T-cell (primary cell): ENCODE results near the gene NEGR1. TPM values are rescaled to one million over a fixed set of nuclear protein-coding genes. Genes with fewer than 3 reads are reported as not detected.

Experiments used
- ATAC-seq, 4 experiments: fragments of 200-7000 bp in 3 of 4; fragments of 150-1000 bp in 1 of 4; cut with Tn5 transposase; replicated peaks in 1 of 4; 1 replicate in 3 of 4; 2 replicates in 1 of 4; pipeline ENCODE4 v1.10.0; 2021; ENCODE audit warnings: moderate library complexity in 3 of 4, mild to moderate bottlenecking in 2 of 4, moderate number of reproducible peaks in 1 of 4
- CTCF ChIA-PET, 2 donors: fragments of 300-600 bp; sonication (Branson Sonifier 250); formaldehyde crosslinking; loops; one replicate each; lab custom pipeline; 2022; ENCODE audit warnings: antibody characterized with exemption in 2 of 2; lab: Charles Lee
- POLR2A ChIA-PET, 2 donors: fragments of 300-600 bp; sonication (Branson Sonifier 250); formaldehyde crosslinking; loops; one replicate each; lab custom pipeline; 2022; ENCODE audit warnings: antibody characterized with exemption in 2 of 2; lab: Charles Lee
- DNase-seq, 35 experiments: peaks; one replicate each; pipeline versions ENCODE4 v3.0.0 to v3.0.0-alpha.2; 2013 to 2023
- H3K27ac ChIP-seq: one replicate; pipeline ENCODE4 v1.5.1; 2013; ENCODE audit warnings: low read length
- H3K27me3 ChIP-seq, 2 experiments: replicated peaks in 1 of 2; 1 replicate in 1 of 2; 2 replicates in 1 of 2; pipeline versions ENCODE4 v1.6.1 to v1.7.0; 2013; ENCODE audit warnings: low read length in 1 of 2, mixed read lengths in 1 of 2; ENCODE audit not compliant: control insufficient read depth in 2 of 2, insufficient read depth in 2 of 2; ENCODE audit errors: extremely low read depth in 1 of 2
- H3K36me3 ChIP-seq, 2 donors: 1 replicate in 1 of 2; 2 replicates in 1 of 2; pipeline versions ENCODE4 v1.6.1 to v1.7.0; 2013; ENCODE audit warnings: low read length in 1 of 2; ENCODE audit not compliant: control insufficient read depth in 2 of 2, insufficient read depth in 1 of 2; ENCODE audit errors: extremely low read depth in 1 of 2
- H3K4me1 ChIP-seq, 2 experiments: 1 replicate in 1 of 2; 2 replicates in 1 of 2; pipeline versions ENCODE4 v1.6.1 to v1.7.0; 2013; ENCODE audit warnings: low read length in 2 of 2, mixed read lengths in 1 of 2; ENCODE audit not compliant: insufficient read depth in 2 of 2, control insufficient read depth in 1 of 2; ENCODE audit errors: extremely low read depth in 1 of 2
- H3K4me3 ChIP-seq, 2 donors: 1 replicate in 1 of 2; 2 replicates in 1 of 2; pipeline versions ENCODE4 v1.5.1 to v1.7.0; 2013; ENCODE audit warnings: mild to moderate bottlenecking in 2 of 2, low read length in 1 of 2, moderate library complexity in 1 of 2; ENCODE audit not compliant: control insufficient read depth in 1 of 2; ENCODE audit errors: extremely low read depth in 1 of 2
- H3K9me3 ChIP-seq: 2 replicates; pipeline ENCODE4 v1.7.0; 2013
- H3K27ac Mint-ChIP-seq, 2 donors: one replicate each; pipeline ENCODE4 v1.8.0; 2020 to 2021; ENCODE audit warnings: mild to moderate bottlenecking in 2 of 2, mixed read lengths in 2 of 2
- H3K27me3 Mint-ChIP-seq, 2 donors: one replicate each; pipeline ENCODE4 v1.8.0; 2021 to 2022; ENCODE audit warnings: mixed read lengths in 2 of 2
- H3K36me3 Mint-ChIP-seq: one replicate; pipeline ENCODE4 v1.8.0; 2021; ENCODE audit warnings: mixed read lengths
- H3K4me1 Mint-ChIP-seq, 3 donors: one replicate each; pipeline ENCODE4 v1.8.0; 2020 to 2022; ENCODE audit warnings: mixed read lengths in 3 of 3, mild to moderate bottlenecking in 1 of 3
- H3K4me3 Mint-ChIP-seq, 3 donors: one replicate each; pipeline ENCODE4 v1.8.0; 2020 to 2022; ENCODE audit warnings: mild to moderate bottlenecking in 3 of 3, mixed read lengths in 3 of 3, moderate library complexity in 3 of 3
- H3K9me3 Mint-ChIP-seq, 3 donors: one replicate each; pipeline ENCODE4 v1.8.0; 2020 to 2022; ENCODE audit warnings: mixed read lengths in 3 of 3
- WGBS: methylation state at CpG from one replicate; pipeline ENCODE4 v1.1.5; 2013; ENCODE audit warnings: missing lambda C conversion rate; ENCODE audit not compliant: insufficient coverage; 5-methylcytosine and 5-hydroxymethylcytosine counted together
- total RNA-seq, 35 experiments: library from RNA in 6 of 35; stranded (reverse) in 6 of 35; fragments of 120-200 nt in 1 of 35; gene quantifications; one replicate each; pipeline versions ENCODE4 v1.2.1 to v1.2.4 and lab custom pipeline; 2013 to 2026

The NEGR1 gene
- total RNA-seq, 5 donors from 2014 or later (not counting 1 experiment from before 2014, with no cell fraction given) = 0.05 to 0.26 (median 0.14) TPM; not detected in 1

DNA sequence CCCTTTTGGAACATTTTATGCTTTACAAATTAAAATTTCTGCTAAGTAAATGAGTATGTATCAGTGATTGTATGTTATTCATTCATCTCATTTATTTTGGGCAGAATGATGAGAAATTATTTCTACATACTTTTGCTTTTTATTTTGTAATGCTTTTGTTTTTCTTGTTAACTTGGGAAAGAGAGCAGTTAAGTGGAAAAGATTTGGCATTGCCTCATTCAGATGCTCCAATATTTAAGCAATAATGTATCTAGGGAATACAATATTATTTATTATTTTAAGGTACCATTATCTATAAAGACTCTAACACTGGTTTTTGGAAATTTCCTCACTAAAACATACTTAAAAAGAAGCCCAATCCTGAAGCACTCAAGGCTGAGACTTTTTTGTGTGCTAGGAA, 431.8 kb downstream of the NEGR1 start:
- H3K27ac Mint-ChIP-seq = no peak overlapping the region
- no peak for ATAC-seq
- H3K27me3 ChIP-seq = no peaks in the 10 kb centered on the region
- H3K4me1 ChIP-seq = no peaks in the 10 kb centered on the region
- H3K9me3 ChIP-seq = no peaks in the 10 kb centered on the region
- no peak overlapping the region for H3K27ac ChIP-seq
- DNase-seq = no peak
- no peaks in the 10 kb centered on the region for H3K36me3 Mint-ChIP-seq
- H3K36me3 ChIP-seq = no peaks in the 10 kb centered on the region
- no peak overlapping the region for H3K4me3 ChIP-seq
- H3K9me3 Mint-ChIP-seq = peaks cover 0 to 10% (median 3%) of the 10 kb centered on the region in 3 donors
- ChIA-PET POLR2A (no interaction called here), CTCF (no interaction called here)
- no peaks in the 10 kb centered on the region for H3K4me1 Mint-ChIP-seq
- no peaks in the 10 kb centered on the region for H3K27me3 Mint-ChIP-seq
- no peak overlapping the region for H3K4me3 Mint-ChIP-seq

DNA sequence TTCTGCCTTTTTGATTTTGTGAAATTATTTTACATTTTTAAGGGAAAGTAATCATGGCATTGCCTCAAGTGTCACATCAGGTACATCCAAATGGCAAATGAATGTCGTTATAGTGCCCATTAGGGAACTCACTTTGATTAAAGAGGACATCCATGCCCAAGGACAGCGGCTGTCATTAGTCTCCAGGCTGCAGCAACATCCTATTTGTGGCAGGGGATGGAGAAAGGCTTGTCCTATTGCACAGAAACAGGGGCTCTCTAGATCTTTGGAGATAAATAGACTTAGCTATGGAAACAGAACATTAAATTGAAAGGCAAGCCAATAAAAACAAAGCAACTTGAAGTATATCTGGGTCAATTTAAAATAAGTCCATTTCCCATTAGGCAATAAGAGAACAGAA, 439.3 kb downstream of the NEGR1 start:
- no peaks in the 10 kb centered on the region for H3K27me3 ChIP-seq
- no peaks in the 10 kb centered on the region for H3K9me3 ChIP-seq
- ATAC-seq (no peak), DNase-seq (no peak)
- WGBS = 72% methylated on average over 2 of the region's 2 CpGs
- ChIA-PET CTCF (no interaction called here), POLR2A (no interaction called here)
- Mint-ChIP-seq H3K36me3 (no peaks in the 10 kb centered on the region), H3K4me1 (no peaks in the 10 kb centered on the region), H3K4me3 (no peak overlapping the region), H3K27ac (no peak overlapping the region), H3K27me3 (no peaks in the 10 kb centered on the region), H3K9me3 (peaks cover 0 to 18% (median 0%) of the 10 kb centered on the region in 3 donors)
- H3K4me3 ChIP-seq = no peak overlapping the region
- no peak overlapping the region for H3K27ac ChIP-seq
- H3K36me3 ChIP-seq = no peaks in the 10 kb centered on the region
- H3K4me1 ChIP-seq = no peaks in the 10 kb centered on the region

DNA sequence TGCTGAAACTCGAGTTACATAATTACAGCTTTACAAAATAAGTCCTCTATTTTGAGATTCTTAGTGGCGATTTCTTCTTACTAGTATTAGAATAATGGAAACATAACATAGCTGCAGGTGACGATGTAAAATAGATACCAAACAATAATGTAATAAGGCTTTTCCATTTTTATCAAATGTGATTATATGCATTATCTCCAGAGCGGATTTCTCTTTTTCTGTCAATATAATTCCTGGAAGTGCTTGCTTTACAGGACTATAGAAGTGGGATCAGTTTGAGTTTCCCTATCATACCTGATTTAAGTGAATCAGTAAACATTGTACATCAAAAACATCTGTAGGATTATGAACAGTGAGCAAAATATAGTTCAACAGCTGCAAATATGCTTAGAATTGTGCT, 442.5 kb downstream of the NEGR1 start:
- Histone ChIP-seq H3K4me3 (no peak overlapping the region), H3K4me1 (no peaks in the 10 kb centered on the region), H3K27me3 (no peaks in the 10 kb centered on the region), H3K9me3 (no peaks in the 10 kb centered on the region), H3K36me3 (no peaks in the 10 kb centered on the region), H3K27ac (no peak overlapping the region)
- ChIA-PET POLR2A (no interaction called here), CTCF (no interaction called here)
- no peaks in the 10 kb centered on the region for H3K27me3 Mint-ChIP-seq
- H3K27ac Mint-ChIP-seq = no peak overlapping the region
- no peaks in the 10 kb centered on the region for H3K4me1 Mint-ChIP-seq
- no peaks in the 10 kb centered on the region for H3K36me3 Mint-ChIP-seq
- ATAC-seq (no peak), DNase-seq (no peak)
- WGBS = no CpG with 5 or more reads among the region's 4 CpGs
- H3K9me3 Mint-ChIP-seq = peaks cover 0 to 8% (median 0%) of the 10 kb centered on the region in 3 donors
- no peak overlapping the region for H3K4me3 Mint-ChIP-seq

DNA sequence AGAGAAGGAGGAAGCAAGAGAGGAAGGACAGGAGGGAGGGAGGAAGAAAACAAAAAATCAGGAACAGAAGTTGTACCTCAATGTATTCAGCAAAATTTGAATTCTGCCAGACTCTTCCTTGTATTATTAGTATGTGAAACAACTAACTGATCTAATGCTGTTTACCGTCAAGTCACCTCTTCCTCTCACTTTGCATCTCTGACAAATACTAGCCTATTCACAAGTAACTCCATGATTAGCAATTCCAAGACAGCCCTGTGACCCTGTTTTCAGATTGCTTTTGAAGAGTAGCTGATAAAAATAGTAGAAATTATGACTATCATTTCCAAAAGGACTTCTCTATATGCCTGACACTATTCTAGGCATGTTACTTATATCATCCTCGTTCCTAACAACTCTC, 445.4 kb downstream of the NEGR1 start:
- Histone ChIP-seq H3K9me3 (no peaks in the 10 kb centered on the region), H3K27me3 (no peaks in the 10 kb centered on the region), H3K27ac (no peak overlapping the region), H3K36me3 (no peaks in the 10 kb centered on the region), H3K4me3 (no peak overlapping the region), H3K4me1 (no peaks in the 10 kb centered on the region)
- DNase-seq (no peak), ATAC-seq (no peak)
- WGBS = no CpG with 5 or more reads among the region's 2 CpGs
- Mint-ChIP-seq H3K27ac (no peak overlapping the region), H3K36me3 (no peaks in the 10 kb centered on the region), H3K4me3 (no peak overlapping the region), H3K4me1 (no peaks in the 10 kb centered on the region), H3K27me3 (no peaks in the 10 kb centered on the region), H3K9me3 (peaks cover 0 to 4% (median 0%) of the 10 kb centered on the region in 3 donors)
- POLR2A ChIA-PET = no interaction called here
- CTCF ChIA-PET = interaction anchor here in 1 of 2 donors (0.7 kb wide), 1 partner anchor 47 kb away, joined by 3 read pairs; no protein-coding TSS in a partner anchor

DNA sequence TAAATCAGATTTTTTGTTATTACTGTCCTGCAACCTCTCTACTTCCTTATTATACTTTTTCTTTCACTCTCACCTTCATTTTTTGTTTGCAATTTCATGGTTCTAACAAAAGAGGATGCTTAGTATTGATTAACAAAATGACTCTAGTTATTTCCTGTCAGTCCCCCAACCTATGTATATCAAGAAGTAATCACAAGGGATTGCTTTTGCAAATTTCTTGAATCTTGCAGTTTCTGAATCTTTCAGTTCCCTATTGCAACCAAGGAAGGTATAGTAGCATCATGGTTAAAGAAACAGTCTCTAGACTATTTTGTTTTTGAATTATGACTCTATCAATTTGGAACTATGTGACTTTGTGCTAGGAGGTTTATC, 446.9 kb downstream of the NEGR1 start:
- ATAC-seq (no peak), DNase-seq (no peak)
- H3K4me3 ChIP-seq = no peak overlapping the region
- no peak overlapping the region for H3K27ac ChIP-seq
- POLR2A ChIA-PET = no interaction called here
- H3K9me3 ChIP-seq = no peaks in the 10 kb centered on the region
- H3K4me3 Mint-ChIP-seq = no peak overlapping the region
- CTCF ChIA-PET = no interaction called here
- H3K27me3 Mint-ChIP-seq = no peaks in the 10 kb centered on the region
- no peaks in the 10 kb centered on the region for H3K4me1 Mint-ChIP-seq
- H3K27ac Mint-ChIP-seq = no peak overlapping the region
- H3K36me3 ChIP-seq = no peaks in the 10 kb centered on the region
- no peaks in the 10 kb centered on the region for H3K4me1 ChIP-seq
- H3K9me3 Mint-ChIP-seq = peaks cover 0 to 4% (median 0%) of the 10 kb centered on the region in 3 donors
- no peaks in the 10 kb centered on the region for H3K27me3 ChIP-seq
- H3K36me3 Mint-ChIP-seq = no peaks in the 10 kb centered on the region

DNA sequence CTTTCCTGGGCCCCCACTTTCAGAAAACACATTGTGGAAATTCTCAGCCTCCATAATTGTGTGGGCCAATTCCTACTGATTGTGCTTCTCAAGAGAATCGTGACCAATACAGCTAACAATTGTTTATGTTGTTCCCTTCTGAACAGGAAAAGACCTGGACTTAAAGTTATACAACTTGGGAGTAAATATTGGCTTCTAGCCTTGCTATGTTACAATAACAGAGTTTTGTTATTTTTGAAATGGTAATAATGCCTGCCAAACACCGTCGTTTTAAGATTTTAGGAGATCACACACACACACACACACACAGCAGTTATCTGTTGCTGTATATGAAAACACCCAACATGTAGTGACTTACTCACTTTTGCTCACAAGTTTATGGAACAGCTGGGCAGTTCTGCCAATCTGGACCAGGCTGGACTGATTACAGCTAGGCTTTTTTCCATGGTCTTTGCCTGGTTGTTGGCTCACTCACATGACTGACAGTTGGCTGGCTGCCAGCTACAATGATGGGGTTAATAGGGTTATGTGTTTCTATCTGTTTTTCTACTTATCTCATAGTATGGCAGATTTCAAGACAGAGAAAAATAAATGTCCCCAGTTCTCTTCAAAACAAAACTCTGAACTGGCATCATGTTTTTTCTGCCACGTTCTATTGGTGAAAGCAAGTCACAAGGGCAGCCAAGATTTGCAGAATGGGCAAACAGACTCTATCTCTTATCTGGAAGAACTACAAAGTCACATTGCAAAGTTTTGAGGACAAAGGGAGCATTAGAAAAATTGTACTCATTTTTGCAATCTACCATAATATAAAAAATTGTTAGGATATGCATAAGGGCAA, 447.5 kb downstream of the NEGR1 start:
- ChIA-PET CTCF (no interaction called here), POLR2A (no interaction called here)
- no peak overlapping the region for H3K4me3 ChIP-seq
- no peak for ATAC-seq
- no peaks in the 10 kb centered on the region for H3K36me3 ChIP-seq
- Mint-ChIP-seq H3K9me3 (peaks cover 0 to 3% (median 0%) of the 10 kb centered on the region in 3 donors), H3K27me3 (no peaks in the 10 kb centered on the region), H3K4me3 (no peak overlapping the region), H3K27ac (no peak overlapping the region), H3K36me3 (no peaks in the 10 kb centered on the region), H3K4me1 (no peaks in the 10 kb centered on the region)
- no peaks in the 10 kb centered on the region for H3K9me3 ChIP-seq
- WGBS = 83% methylated on average over 1 of the region's 4 CpGs
- no peaks in the 10 kb centered on the region for H3K27me3 ChIP-seq
- H3K4me1 ChIP-seq = no peaks in the 10 kb centered on the region
- DNase-seq = no peak
- no peak overlapping the region for H3K27ac ChIP-seq
